ENCODE results near the gene GPR27.

GPR27 gene

DNA sequence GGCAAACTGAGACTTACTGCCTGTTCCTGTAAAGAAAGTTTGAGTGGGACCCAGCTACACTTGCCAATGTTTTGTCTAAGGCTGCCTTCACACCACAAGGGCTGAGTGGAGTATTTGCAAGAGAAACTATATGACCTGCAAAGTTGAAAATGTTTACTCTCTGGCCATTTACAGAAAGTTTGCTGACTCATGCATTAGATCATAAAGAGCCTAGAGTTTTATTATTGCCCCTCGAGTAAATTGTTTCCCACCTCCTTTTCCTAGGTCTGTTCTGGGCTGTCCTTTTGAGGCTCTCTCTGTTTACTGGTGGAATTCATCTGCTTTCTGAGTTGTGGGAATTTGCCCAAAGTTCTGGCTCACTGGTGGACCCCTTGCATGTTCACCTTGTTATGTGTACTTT lies 38.0 kb downstream of the GPR27 start:
- Histone ChIP-seq H3K27me3 (replicated peaks; ENCODE audit: control insufficient read depth, insufficient read depth, low read length) (peaks cover 1% of the 10 kb centered on the region; the same call in 1 of the 2 replicates), H3K36me3 (ENCODE audit: control insufficient read depth, insufficient read depth, low read length) (no peaks in the 10 kb centered on the region), H3K4me3 (replicated peaks; ENCODE audit: low read depth, low read length) (no peak overlapping the region)
- TF ChIP-seq, protein P1, sequence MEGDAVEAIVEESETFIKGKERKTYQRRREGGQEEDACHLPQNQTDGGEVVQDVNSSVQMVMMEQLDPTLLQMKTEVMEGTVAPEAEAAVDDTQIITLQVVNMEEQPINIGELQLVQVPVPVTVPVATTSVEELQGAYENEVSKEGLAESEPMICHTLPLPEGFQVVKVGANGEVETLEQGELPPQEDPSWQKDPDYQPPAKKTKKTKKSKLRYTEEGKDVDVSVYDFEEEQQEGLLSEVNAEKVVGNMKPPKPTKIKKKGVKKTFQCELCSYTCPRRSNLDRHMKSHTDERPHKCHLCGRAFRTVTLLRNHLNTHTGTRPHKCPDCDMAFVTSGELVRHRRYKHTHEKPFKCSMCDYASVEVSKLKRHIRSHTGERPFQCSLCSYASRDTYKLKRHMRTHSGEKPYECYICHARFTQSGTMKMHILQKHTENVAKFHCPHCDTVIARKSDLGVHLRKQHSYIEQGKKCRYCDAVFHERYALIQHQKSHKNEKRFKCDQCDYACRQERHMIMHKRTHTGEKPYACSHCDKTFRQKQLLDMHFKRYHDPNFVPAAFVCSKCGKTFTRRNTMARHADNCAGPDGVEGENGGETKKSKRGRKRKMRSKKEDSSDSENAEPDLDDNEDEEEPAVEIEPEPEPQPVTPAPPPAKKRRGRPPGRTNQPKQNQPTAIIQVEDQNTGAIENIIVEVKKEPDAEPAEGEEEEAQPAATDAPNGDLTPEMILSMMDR (IDR thresholded peaks at IDR 0.05; ENCODE audit: insufficient read depth, low read length, poor library complexity, severe bottlenecking), result no peak
- no peak for DNase-seq (ENCODE audit: extremely low read depth, insufficient read length)

DNA sequence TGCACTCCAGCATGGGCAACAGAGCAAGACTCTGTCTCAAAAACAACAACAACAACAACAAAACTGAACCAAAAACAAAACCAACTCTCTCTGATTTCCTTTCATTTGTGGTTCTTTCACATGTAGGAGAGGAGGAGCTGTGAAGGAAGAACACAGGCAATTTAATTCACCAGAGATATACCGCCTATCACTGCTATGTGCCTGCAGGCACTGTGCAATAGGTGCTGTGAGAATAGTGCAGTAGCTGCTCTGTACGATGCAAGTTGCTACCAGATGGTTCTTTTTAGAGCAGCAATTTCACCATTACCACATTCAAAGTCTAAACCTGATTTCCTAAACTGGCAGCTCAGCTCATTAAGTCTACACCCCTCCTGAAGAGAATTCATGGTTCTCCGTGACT lies 42.6 kb downstream of the GPR27 start:
- H3K4me3 ChIP-seq (replicated peaks; ENCODE audit: low read depth, low read length), result no peak overlapping the region
- no peaks in the 10 kb centered on the region for H3K27me3 ChIP-seq (replicated peaks; ENCODE audit: control insufficient read depth, insufficient read depth, low read length)
- no peak for DNase-seq (ENCODE audit: extremely low read depth, insufficient read length)
- no peaks in the 10 kb centered on the region for H3K36me3 ChIP-seq (ENCODE audit: control insufficient read depth, insufficient read depth, low read length)
- TF ChIP-seq, protein P1 (IDR thresholded peaks at IDR 0.05; ENCODE audit: insufficient read depth, low read length, poor library complexity, severe bottlenecking), result no peak

DNA sequence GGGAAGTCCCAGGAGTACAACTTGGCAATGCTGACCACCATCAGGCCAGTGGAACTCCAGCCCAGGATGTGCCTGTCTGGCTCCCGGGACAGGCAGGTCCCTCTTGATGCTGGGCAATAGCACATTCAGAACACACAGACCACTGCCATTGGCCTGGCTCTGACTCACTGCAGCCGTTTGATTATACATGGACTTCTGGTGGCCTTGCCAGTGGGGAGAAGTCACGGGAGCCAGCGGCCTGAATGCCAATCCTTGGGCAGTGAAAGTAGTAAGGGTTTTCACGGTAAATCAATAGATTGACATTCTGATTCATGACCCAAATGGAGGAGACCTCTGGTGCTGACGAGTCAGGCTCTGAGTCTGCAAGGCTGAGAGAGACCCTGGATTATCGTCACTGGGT lies 43.8 kb downstream of the GPR27 start:
- TF ChIP-seq, protein P1 (IDR thresholded peaks at IDR 0.05; ENCODE audit: insufficient read depth, low read length, poor library complexity, severe bottlenecking), result no peak
- H3K4me3 ChIP-seq (replicated peaks; ENCODE audit: low read depth, low read length), result no peak overlapping the region
- H3K36me3 ChIP-seq (ENCODE audit: control insufficient read depth, insufficient read depth, low read length), result no peaks in the 10 kb centered on the region
- no peaks in the 10 kb centered on the region; the same call in 1 of the 2 replicates for H3K27me3 ChIP-seq (replicated peaks; ENCODE audit: control insufficient read depth, insufficient read depth, low read length)
- no peak for DNase-seq (ENCODE audit: extremely low read depth, insufficient read length)

DNA sequence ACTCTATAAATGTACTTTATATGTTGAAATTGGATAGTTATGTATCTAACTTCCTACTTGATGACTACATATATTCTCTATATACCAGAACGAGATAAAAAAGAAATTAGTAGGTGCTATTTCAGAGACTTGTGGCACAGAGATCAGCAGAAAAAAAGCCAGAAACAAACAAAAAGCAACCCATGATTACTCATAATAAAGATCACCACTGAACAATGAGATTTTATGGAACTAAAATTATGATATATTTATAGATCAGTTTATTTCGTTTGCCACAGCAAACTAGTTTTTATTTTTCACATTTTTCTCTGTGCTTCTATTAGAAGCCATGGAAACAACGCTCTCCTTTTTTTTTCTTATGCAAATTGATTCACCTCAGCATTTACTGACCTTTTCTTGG lies 46.4 kb downstream of the GPR27 start:
- Histone ChIP-seq H3K36me3 (ENCODE audit: control insufficient read depth, insufficient read depth, low read length) (no peaks in the 10 kb centered on the region), H3K4me3 (replicated peaks; ENCODE audit: low read depth, low read length) (no peak overlapping the region)

DNA sequence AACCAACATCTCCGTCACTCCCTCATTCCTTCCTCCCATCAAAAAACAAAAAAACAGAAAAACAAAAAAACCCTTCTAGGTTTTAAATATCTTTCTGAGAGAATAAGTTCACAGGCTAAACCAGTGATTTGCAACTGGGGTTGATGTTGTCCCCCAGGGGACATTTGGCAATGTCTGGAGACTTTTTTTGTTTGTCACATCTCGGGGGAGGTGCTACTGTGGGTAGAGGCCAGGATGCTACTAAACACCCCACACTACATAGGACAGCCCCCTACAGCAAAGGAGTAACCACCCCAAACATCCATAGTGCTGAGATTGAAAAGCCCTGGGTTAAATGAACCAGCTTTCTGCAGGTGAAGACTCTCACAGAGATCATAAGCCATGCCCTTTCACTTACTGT lies 48.3 kb downstream of the GPR27 start:
- Histone ChIP-seq H3K36me3 (ENCODE audit: control insufficient read depth, insufficient read depth, low read length) (no peaks in the 10 kb centered on the region), H3K4me3 (replicated peaks; ENCODE audit: low read depth, low read length) (no peak overlapping the region), H3K27me3 (replicated peaks; ENCODE audit: control insufficient read depth, insufficient read depth, low read length) (no peaks in the 10 kb centered on the region; the same call in none of the 2 replicates)
- TF ChIP-seq, protein P1 (IDR thresholded peaks at IDR 0.05; ENCODE audit: insufficient read depth, low read length, poor library complexity, severe bottlenecking), result no peak
- DNase-seq (ENCODE audit: extremely low read depth, insufficient read length), result no peak

More for the DNA sequence above, 46.4 kb downstream of the GPR27 start:
- DNase-seq (ENCODE audit: extremely low read depth, insufficient read length), result no peak
- TF ChIP-seq, protein P1 (IDR thresholded peaks at IDR 0.05; ENCODE audit: insufficient read depth, low read length, poor library complexity, severe bottlenecking), result no peak
- no peaks in the 10 kb centered on the region; the same call in none of the 2 replicates for H3K27me3 ChIP-seq (replicated peaks; ENCODE audit: control insufficient read depth, insufficient read depth, low read length)

DNA sequence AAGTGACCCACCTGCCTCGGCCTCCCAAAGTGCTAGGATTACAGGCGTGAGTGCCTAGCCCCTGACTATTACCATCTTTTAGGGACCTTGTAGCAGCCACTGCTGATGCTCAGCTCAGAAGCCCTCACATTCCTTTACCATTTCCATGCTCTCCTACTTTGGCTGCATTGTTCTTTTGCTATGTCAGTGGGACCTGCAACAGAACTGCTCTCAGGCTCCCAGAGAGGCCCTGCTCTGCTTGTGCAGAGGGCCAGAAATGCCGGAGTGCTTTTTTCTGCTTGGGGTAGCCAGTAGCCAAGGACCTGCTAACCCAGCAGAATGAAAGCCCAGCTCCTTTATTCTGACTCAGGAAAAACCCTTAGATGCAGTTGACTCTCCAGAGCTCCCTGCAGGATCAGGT lies 49.6 kb downstream of the GPR27 start:
- Histone ChIP-seq H3K4me3 (replicated peaks; ENCODE audit: low read depth, low read length) (no peak overlapping the region), H3K36me3 (ENCODE audit: control insufficient read depth, insufficient read depth, low read length) (no peaks in the 10 kb centered on the region), H3K27me3 (replicated peaks; ENCODE audit: control insufficient read depth, insufficient read depth, low read length) (no peaks in the 10 kb centered on the region; the same call in none of the 2 replicates)
- DNase-seq (ENCODE audit: extremely low read depth, insufficient read length), result no peak
- TF ChIP-seq, protein P1 (IDR thresholded peaks at IDR 0.05; ENCODE audit: insufficient read depth, low read length, poor library complexity, severe bottlenecking), result no peak

Measured in GM06990 (cell line).